NK-92 (cell line): ENCODE results near the gene ANKH.

Source experiments
- DNase-seq: peaks from one replicate; lab custom pipeline; 2025; ENCODE audit not compliant: unreplicated experiment; lab: John Stamatoyannopoulos, UW

Gene ANKH

DNA sequence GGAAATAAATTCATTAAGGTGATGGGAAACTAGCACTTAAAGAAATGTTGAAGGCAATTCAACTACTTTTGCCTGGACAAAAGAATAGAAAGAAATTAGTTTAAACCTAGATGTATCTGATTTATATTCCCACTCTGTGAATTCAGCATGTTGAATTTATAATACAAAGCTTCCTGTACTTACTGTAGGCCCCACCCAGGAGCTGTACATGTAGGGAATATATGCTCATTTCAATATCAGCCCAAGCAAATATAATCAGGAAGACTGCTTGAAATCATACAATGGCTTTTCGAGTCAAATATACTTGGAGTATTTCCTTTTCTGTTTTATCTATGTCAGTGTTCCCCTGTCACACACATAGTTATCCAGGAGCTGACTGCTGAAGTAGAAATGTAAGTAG, 105.0 kb downstream of the ANKH start:
- no peak for DNase-seq

GRCh38 chr5:14765587-14765986, 106.0 kb downstream of the ANKH start:
- DNase-seq, result no peak

DNA sequence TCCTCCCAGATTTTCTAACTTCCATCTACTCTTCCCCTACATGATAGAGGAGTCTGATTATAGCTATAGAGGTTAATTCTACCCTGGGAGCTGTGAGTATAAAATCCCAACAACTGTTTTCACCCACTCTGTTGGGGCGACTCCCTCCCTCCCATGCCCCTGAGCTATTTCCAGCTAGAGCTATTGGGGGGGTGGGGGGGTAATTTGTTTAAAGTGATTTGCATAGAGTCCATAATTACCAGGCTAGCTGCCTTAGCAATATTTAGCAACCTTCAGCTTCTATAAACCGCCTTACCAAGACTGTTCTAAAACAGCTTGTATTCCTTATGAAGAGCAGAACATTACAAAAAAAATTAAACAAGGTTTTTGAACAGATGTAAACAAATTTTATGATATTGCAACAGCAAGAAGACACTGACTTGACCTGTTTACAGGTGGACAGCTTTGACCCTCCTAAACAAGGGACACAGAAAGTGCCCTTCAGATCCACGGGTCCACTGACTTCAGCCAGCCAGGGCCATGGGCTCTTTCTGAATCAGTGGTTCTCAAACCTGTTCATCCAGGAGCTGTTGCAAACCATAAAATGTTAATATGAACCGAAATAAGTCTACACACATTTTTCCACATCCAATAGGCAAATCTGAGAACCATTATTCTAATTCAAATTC, 108.9 kb downstream of the ANKH start:
- DNase-seq, result no peak

DNA sequence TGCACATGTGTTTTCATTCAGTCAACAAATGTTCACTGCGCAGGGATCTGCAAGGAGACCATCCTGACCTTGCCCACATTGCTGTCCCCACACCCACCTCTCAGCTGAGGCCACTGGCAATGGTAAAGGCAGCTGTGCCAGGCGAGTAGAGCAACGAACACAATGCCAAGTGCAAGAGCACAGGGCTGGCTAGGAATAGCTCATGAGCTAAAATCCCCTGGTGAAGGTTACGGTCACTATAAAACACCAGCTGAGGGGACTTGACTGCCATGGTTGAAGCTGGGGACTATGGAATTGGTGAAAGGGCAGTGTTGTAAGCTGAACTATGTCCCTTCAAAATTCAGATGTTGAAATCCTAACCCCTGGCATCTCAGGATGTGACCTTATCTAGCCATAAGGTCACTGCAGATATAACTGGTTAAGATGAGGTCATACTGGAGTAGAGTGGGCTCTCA, 111.0 kb downstream of the ANKH start:
- no peak for DNase-seq

DNA sequence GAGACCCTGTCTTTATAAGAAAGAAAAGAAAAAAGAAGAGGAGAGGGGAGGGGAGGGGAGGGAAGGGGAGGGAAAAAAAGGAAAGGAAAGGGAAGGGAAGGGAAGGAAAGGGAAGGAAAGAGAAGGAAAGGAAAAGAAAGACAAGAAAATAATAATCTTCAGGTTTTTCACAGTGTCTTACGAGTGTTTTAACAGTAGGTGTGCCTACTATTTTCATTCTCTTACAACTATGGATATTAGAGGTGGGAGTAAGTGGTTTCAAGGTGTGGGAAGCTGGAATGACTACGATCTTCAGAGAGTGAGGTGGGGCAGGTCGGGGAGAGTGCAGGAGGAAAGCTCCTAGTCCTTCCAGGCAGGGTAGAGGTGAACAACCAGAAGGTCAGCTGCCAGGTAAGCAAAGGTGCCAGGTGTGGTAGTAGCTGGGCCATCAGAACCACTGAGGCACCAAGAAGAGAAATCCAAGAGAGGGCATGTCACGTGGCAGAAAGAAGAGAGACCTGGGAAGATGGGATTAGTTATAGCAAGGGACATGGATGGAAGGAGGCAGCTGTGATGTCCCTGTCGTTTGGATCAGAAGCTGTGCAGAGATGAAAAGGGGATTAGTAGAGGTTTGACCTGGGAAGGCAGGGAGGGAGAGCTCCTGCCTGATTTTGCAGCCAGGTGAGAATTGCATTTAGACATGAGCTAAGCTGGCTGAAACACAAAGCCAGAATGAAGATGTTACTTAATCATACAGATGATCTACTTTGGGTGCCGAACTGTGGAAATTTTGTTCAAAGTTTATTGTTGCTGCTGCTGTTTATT, 111.6 kb downstream of the ANKH start:
- no peak for DNase-seq

DNA sequence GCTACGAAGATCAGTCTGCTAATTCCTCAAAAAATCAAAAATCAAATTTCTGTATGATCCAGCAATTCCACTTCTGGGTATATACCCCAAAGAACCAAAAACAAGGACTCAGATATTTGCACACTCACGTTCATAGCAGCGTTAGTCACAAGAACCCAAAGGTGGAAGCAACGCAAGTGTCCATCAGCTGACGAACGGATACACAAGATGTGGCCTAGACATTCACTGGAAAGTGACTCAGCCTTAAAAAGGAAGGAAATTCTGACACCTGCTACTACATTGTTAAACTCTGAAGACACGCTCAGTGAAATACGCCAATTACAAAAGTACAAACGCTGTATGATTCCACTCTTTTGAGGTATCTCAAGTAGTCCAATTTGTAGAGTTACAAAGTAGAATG, 113.7 kb downstream of the ANKH start:
- DNase-seq, result no peak

- DNase-seq, result no peak
Measured at GRCh38 chr5:14756478-14756877, 115.1 kb downstream of the ANKH start.

DNA sequence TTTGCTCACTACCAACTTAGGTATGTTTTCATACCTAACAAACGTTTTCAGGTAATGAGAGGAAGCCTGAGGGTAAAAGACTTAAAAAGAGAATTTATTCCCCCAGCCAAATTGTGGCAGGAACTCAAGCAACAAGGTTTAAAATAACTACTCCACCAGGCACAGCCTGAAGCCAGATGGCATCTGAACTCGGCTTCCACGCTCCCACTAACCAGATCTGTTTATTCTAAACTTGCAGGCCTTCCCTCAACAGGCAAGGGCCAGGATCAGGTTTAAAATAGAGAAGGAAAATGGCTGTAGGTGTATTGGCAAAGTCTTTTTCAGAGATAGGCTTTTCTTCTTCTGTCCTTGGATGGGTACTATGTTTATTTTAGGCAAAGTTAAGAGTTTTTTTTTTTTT, 117.6 kb downstream of the ANKH start:
- DNase-seq, result no peak

DNA sequence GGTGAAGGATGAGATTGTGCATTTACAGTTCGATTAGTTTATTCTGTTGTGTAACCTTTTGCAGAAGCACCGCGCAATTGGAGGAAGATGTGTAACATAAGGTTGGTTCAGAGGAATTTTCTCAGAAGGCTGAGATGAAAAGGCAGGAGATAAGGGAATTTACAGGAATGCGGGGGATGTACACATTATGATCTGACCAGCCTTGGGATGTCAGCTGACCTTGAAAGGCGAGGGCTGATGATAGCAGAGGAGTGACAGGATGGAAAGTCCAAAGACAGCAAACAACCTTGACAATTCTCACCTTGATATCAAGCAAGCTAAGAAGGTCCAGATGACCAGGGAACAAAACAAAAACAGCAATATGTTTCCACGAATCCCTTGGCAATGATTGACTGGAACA, 118.3 kb downstream of the ANKH start:
- no peak for DNase-seq

- no peak for DNase-seq
Measured at GRCh38 chr5:14752497-14753071, 119.0 kb downstream of the ANKH start.

DNA sequence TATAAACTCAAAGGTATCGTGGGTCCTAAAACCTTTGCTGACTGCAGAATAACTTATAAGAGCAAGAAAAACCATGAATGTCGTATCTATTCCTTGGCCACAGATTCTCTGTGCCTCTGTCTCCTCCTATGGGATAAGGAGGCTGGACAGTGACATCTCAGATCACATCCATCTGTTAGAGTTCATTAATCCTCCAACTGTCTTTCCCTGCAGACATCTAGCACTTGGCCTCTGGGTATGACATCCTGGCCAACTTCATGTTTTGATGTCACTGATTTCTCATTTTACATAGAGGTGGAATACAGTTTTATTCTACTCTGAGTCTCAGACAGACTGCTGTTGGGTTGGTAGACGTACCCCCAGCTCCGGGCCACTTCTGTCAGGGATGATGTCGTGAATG, 120.9 kb downstream of the ANKH start:
- no peak for DNase-seq

DNA sequence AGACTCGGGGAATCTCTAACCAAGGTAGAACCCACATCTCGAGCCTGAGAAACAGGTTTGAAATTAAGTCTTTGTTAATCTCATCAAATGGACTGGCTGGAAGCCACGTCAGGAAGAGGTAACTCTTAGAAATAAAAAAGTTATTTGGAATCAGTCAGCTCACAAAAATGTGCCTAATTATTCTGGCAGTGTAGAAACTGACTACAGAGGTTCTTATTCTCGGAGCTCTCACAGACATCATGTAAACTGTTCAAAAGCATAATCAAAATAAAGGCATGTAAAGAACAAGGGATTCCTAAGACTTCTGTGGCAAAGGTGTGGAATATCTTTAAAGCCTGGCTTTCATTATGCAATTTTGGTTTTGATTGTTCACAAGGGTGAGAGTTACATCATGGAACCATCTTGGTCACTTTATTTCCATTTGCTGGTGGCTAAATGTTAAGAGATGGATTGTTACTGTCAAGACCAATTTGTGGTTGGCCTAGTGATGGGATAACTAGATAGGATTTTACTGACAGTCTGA, 121.9 kb downstream of the ANKH start:
- DNase-seq, result no peak

GRCh38 chr5:14748180-14748900, 123.2 kb downstream of the ANKH start:
- no peak for DNase-seq

- DNase-seq, result no peak
Measured at GRCh38 chr5:14745753-14746152, 125.8 kb downstream of the ANKH start.

DNA sequence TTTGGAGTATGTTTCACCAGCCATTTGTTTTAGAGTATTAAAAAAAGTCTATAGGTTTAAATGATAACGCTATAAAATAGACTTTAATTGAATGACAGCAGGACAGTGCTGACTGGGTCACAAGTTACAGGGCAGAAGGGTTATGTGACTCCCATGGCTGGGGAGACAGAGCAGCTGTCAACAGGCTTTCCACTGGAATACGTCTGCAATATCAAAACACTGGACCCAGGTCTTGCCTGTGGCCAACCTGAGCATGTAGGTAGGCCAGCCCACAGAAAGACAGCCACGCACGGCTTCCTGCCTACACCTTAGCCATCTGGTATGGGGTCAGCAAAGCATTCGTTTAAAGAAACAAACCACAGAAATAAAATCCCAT, 126.4 kb downstream of the ANKH start:
- DNase-seq, result no peak

DNA sequence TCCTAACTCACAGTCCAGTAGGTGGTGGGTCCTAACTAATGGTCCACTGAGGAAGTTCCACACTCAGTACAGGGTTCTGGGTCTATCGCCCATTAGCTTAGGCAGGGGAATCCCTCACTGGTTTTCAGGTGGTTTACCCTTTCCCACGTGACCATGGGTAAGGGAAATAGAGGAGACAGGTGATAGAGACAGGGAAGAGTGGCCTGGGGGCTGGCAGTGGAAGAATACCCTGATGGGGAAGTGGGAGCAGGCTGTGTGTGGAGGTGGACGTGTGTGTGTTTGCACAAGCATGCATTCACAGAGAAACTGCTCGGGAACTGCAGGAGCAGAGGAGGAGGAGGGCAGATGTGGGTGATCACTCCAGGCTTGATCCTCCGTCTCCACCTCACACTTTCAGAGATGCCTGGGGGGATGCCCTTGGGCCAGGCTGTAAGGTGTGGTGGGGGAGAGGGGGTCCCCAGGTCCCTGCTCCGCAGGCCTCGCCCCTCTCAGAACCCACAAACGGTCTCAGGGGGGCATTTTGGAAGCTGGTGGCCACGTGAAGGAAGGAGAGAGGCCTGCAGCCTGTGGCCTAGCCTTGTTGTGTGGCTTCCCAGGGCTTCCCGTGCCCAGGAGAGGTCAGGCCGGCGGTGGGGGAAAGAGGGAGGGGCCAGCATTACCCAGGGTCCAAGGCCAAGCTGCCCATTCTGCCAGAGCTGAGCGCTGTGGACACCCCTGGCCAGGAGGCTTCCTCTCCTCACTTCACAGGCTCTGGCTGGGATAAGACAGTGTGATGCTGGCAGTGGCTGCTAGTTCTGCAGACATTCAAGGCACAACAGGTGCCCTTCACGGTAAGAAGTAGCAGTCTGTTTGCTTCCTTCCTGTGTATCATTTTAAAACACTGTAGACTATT, 127.0 kb downstream of the ANKH start:
- no peak for DNase-seq

- DNase-seq, result no peak
Measured at GRCh38 chr5:14743601-14744295, 127.8 kb downstream of the ANKH start.

DNA sequence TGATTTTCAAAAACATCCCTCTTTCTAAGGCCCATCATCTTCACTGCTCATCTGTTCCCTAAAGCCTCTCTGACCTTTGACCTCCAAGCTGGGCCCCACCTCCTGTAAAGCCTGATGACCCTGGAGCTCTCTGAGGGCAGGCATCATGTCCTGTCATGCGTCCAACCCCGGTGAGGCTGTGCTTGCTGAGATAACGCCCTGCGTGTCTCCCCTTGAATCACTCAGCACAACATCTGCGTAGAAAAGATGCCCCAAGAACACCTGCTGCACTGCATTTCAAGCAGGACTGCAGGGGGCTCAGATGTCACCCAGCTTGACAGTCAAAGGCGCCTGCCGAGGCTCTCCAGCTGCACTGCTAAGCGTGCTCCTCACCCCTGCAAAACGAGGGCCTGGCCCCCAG, 129.1 kb downstream of the ANKH start:
- DNase-seq, result no peak

DNA sequence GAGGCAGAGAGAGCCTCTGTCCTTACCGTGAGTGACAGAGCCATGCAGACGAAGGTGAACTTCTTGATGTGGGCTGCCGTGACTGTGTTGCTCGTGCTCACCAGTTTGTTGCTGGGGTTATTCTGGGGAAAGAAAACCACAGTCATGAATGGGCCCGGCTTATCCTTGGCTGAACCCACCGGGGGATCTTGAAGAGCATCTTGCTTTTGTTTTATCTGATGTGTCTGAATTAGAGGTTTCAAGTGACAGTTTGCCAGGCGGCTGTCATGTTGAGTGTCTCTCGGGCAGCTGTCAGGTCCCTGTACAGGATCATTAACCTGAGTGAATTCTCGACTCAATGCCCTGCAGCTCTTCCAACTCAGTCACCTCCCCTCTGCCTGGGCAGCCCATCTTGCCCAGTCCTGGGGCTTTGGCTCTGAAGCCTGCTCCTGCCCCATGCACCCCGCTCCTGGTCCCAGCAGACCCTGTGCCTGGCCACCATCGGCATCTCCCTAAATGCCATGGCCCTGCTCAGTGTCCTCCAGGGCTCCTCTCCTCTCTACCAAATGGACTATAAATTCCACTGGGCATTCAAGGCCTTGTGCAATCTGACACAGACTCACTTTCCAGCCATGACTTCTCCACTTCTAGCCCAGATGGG, 129.7 kb downstream of the ANKH start:
- no peak for DNase-seq
